ENCODE data around the gene LPIN2. TPM values are rescaled to one million over a fixed set of nuclear protein-coding genes. Genes with fewer than 3 reads are reported as not detected.

LPIN2 gene
- total and polyA plus RNA-seq, 2 of the 13 experiments (the other 11 are each of a cell fraction or from before 2014, with no cell fraction given): 46.0 to 119 TPM

DNA sequence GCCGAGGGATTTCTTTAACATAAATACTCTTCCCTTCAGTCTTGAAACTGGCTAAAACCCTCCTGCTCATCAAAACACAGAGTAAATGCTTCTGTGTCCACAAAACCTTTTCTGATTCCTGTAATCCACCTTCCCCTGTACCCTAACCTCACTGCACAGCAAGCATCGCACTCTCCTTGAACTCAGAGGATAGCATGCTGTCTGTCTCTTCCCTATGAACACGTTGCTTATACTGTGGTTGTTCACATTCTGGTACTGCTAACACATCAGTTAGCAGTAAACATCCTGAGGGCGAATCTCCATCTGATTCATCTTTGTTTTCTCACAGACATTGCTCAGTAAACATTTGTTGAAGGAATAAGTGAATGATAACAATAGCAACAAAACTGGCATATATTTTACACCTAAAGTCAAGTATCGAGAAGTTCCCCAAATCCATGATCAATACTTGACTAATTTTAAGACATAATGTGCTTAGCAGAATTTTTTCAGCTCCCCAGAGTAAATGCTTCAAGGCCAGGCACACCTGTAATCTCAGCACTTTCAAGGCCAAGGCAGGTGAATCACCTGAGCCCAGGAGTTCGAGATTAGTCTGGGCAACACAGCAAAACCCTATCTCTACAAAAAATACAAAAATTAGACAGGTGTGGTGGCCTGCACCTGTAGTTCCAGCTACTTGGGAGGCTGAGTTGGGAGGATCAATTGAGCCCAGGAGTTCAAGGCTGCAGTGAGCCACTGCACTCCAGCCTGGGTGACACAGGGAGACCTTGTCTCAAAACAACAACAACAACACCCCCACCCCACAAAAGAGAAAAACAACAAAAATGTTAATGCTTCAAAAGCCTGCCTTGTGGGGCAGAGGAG is 45.6 kb upstream of the LPIN2 start (continued):
- TF ChIP-seq SUZ12 (IDR thresholded peaks at IDR 0.05; ENCODE audit: low read depth, low read length): no peak
- TF ChIP-seq ETS1 (CRISPR knock-in tag; IDR thresholded peaks at IDR 0.05): no peak
- TF ChIP-seq, protein P1, sequence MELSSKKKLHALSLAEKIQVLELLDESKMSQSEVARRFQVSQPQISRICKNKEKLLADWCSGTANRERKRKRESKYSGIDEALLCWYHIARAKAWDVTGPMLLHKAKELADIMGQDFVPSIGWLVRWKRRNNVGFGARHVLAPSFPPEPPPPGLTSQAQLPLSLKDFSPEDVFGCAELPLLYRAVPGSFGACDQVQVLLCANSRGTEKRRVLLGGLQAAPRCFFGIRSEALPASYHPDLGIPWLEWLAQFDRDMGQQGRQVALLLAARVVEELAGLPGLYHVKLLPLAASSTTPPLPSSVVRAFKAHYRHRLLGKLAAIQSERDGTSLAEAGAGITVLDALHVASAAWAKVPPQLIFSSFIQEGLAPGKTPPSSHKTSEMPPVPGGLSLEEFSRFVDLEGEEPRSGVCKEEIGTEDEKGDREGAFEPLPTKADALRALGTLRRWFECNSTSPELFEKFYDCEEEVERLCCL (CRISPR knock-in tag; IDR thresholded peaks at IDR 0.05; ENCODE audit: borderline replicate concordance): no peak
- TF ChIP-seq GABPA (IDR thresholded peaks at IDR 0.05; ENCODE audit: low read depth, low read length): no peak
- peak; percentile 45; the same call in 1 of the 2 replicates for TF ChIP-seq GABPA (CRISPR knock-in tag; IDR thresholded peaks at IDR 0.05; ENCODE audit: low read depth)
- TF ChIP-seq, protein P2, sequence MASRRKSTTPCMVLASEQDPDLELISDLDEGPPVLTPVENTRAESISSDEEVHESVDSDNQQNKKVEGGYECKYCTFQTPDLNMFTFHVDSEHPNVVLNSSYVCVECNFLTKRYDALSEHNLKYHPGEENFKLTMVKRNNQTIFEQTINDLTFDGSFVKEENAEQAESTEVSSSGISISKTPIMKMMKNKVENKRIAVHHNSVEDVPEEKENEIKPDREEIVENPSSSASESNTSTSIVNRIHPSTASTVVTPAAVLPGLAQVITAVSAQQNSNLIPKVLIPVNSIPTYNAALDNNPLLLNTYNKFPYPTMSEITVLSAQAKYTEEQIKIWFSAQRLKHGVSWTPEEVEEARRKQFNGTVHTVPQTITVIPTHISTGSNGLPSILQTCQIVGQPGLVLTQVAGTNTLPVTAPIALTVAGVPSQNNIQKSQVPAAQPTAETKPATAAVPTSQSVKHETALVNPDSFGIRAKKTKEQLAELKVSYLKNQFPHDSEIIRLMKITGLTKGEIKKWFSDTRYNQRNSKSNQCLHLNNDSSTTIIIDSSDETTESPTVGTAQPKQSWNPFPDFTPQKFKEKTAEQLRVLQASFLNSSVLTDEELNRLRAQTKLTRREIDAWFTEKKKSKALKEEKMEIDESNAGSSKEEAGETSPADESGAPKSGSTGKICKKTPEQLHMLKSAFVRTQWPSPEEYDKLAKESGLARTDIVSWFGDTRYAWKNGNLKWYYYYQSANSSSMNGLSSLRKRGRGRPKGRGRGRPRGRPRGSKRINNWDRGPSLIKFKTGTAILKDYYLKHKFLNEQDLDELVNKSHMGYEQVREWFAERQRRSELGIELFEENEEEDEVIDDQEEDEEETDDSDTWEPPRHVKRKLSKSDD (CRISPR knock-in tag; IDR thresholded peaks at IDR 0.05; ENCODE audit: low read depth): no peak
- TF ChIP-seq SATB2 (CRISPR knock-in tag; IDR thresholded peaks at IDR 0.05): no peak
- TF ChIP-seq WIZ (CRISPR knock-in tag; IDR thresholded peaks at IDR 0.05): no peak
- no peak for TF ChIP-seq SP4 (CRISPR knock-in tag; IDR thresholded peaks at IDR 0.05)
- TF ChIP-seq ONECUT2 (CRISPR knock-in tag; IDR thresholded peaks at IDR 0.05): no peak
- no peak for TF ChIP-seq CCAR2 (optimal IDR thresholded peaks at IDR 0.05; ENCODE audit: low read depth, low read length)
- TF ChIP-seq ZNF672 (CRISPR knock-in tag; IDR thresholded peaks at IDR 0.05): no peak
- TF ChIP-seq, protein P3, sequence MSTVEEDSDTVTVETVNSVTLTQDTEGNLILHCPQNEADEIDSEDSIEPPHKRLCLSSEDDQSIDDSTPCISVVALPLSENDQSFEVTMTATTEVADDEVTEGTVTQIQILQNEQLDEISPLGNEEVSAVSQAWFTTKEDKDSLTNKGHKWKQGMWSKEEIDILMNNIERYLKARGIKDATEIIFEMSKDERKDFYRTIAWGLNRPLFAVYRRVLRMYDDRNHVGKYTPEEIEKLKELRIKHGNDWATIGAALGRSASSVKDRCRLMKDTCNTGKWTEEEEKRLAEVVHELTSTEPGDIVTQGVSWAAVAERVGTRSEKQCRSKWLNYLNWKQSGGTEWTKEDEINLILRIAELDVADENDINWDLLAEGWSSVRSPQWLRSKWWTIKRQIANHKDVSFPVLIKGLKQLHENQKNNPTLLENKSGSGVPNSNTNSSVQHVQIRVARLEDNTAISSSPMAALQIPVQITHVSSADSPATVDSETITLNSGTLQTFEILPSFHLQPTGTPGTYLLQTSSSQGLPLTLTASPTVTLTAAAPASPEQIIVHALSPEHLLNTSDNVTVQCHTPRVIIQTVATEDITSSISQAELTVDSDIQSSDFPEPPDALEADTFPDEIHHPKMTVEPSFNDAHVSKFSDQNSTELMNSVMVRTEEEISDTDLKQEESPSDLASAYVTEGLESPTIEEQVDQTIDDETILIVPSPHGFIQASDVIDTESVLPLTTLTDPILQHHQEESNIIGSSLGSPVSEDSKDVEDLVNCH (CRISPR knock-in tag; IDR thresholded peaks at IDR 0.05): no peak
- no peak for TF ChIP-seq MAF1 (CRISPR knock-in tag; IDR thresholded peaks at IDR 0.05; ENCODE audit: borderline replicate concordance)
- TF ChIP-seq, protein P4, sequence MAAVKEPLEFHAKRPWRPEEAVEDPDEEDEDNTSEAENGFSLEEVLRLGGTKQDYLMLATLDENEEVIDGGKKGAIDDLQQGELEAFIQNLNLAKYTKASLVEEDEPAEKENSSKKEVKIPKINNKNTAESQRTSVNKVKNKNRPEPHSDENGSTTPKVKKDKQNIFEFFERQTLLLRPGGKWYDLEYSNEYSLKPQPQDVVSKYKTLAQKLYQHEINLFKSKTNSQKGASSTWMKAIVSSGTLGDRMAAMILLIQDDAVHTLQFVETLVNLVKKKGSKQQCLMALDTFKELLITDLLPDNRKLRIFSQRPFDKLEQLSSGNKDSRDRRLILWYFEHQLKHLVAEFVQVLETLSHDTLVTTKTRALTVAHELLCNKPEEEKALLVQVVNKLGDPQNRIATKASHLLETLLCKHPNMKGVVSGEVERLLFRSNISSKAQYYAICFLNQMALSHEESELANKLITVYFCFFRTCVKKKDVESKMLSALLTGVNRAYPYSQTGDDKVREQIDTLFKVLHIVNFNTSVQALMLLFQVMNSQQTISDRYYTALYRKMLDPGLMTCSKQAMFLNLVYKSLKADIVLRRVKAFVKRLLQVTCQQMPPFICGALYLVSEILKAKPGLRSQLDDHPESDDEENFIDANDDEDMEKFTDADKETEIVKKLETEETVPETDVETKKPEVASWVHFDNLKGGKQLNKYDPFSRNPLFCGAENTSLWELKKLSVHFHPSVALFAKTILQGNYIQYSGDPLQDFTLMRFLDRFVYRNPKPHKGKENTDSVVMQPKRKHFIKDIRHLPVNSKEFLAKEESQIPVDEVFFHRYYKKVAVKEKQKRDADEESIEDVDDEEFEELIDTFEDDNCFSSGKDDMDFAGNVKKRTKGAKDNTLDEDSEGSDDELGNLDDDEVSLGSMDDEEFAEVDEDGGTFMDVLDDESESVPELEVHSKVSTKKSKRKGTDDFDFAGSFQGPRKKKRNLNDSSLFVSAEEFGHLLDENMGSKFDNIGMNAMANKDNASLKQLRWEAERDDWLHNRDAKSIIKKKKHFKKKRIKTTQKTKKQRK (IDR thresholded peaks at IDR 0.05; ENCODE audit: low read length): no peak
- TF ChIP-seq MAZ (IDR thresholded peaks at IDR 0.05; ENCODE audit: borderline replicate concordance, low read depth, low read length): no peak
- no peak for TF ChIP-seq MAZ (CRISPR knock-in tag; IDR thresholded peaks at IDR 0.05; ENCODE audit: low read depth)

All from HepG2 (cell line).